Pons (tissue), 1 donor: ENCODE results near the gene PPIF.

ENCODE experiments used
- DNase-seq: peaks from one replicate; pipeline ENCODE4 v3.0.0-alpha.2; 2016; ENCODE audit warnings: low spot score

The PPIF gene

GRCh38 chr10:79349072-79349491 is 1.8 kb downstream of the PPIF start:
- no peak for DNase-seq

GRCh38 chr10:79349766-79350406 is 2.6 kb downstream of the PPIF start:
- no peak for DNase-seq

GRCh38 chr10:79350407-79351154 is 3.3 kb downstream of the PPIF start:
- DNase-seq = no peak

- no peak for DNase-seq
These were observed 4.1 kb downstream of the PPIF start for GRCh38 chr10:79351332-79351731.

GRCh38 chr10:79352035-79352877 is 5.0 kb downstream of the PPIF start:
- DNase-seq = no peak

GRCh38 chr10:79353000-79353406 is 5.7 kb downstream of the PPIF start:
- no peak for DNase-seq

- DNase-seq = no peak
These were observed 6.5 kb downstream of the PPIF start for GRCh38 chr10:79353726-79354125.

GRCh38 chr10:79354141-79354540 is 6.9 kb downstream of the PPIF start:
- DNase-seq = no peak

GRCh38 chr10:79354615-79355014 is 7.3 kb downstream of the PPIF start:
- DNase-seq = no peak

GRCh38 chr10:79355420-79356017 is 8.2 kb downstream of the PPIF start:
- DNase-seq = no peak

GRCh38 chr10:79356104-79356503 is 8.8 kb downstream of the PPIF start:
- no peak for DNase-seq

- no peak for DNase-seq
These were observed 9.9 kb downstream of the PPIF start for GRCh38 chr10:79357180-79357579.

GRCh38 chr10:79358811-79359210 is 11.5 kb downstream of the PPIF start:
- DNase-seq = no peak

- no peak for DNase-seq
These were observed 12.7 kb downstream of the PPIF start for GRCh38 chr10:79359816-79360498.

- no peak for DNase-seq
These were observed 13.5 kb downstream of the PPIF start for GRCh38 chr10:79360499-79361342.

GRCh38 chr10:79361726-79362397 is 14.6 kb downstream of the PPIF start:
- DNase-seq = no peak

- no peak for DNase-seq
These were observed 20.3 kb downstream of the PPIF start for GRCh38 chr10:79367426-79368189.

- DNase-seq = no peak
These were observed 25.6 kb downstream of the PPIF start for GRCh38 chr10:79372871-79373270.
